ENCODE data around the gene ADI1. TPM values are rescaled to one million over a fixed set of nuclear protein-coding genes. Genes with fewer than 3 reads are reported as not detected.
A peak's percentile ranks its signal among the peaks of the same experiment; 100 is the strongest.

The ADI1 gene
- total and polyA plus RNA-seq, 7 experiments from 2014 or later, result 26.4 to 73.3 (median 39.6) TPM

DNA sequence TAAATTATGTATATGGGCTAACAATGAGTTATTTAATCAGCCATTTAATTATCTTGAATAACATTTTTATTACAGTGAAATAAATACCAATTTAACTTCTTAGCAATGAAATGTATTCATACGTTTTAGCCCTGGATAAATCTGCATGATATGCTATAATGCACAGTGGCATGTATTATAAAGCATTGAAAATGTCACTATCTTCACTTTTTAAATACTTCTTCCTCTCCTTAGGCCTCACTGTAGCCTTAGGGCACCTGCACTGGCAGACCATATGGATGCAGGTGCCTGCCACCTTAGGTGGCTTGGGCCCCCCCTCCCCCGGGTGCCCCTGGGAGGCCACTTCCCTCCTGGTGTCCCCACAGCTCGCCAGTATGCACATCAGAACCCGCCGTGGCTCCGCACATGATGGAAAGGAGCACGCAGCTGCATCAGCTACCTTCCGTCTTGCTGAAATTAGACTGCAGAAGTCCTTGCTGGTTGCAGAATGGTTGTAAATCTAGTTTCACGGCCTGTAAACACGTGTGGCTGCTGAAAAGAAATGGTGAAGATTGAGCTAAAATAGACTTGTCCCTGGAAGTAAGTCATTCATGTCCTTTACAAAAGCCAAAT is 56.7 kb downstream of the ADI1 start:
- Mint-ChIP-seq H3K9me3 (no peaks in the 10 kb centered on the region), H3K4me3 (peak overlapping the region in 2 of 10 donors; percentile 69 to 75), H3K4me1 (peaks cover 4 to 25% (median 14%) of the 10 kb centered on the region in 7 donors), H3K27me3 (no peaks in the 10 kb centered on the region), H3K27ac (peak overlapping the region in 2 of 9 donors; percentile 41 to 82), H3K36me3 (peaks cover 0 to 37% (median 7%) of the 10 kb centered on the region in 5 donors)
- no peak overlapping the region for H3K4me3 ChIP-seq (ENCODE audit: low read length)
- ChIA-PET POLR2A (interaction anchor here (0.9 kb wide), 1 partner anchor 112 kb away, joined by 3 read pairs; no protein-coding TSS in a partner anchor), CTCF (interaction anchor here (1.7 to 3.6 kb wide), 3 partner anchors 11 to 189 kb away, joined by 5 to 13 read pairs (median 7); no protein-coding TSS in a partner anchor)
- intact Hi-C loops (cut with micrococcal nuclease), result loop anchor here (1.0 to 2.0 kb wide), 5 partner anchors 38 to 189 kb away; partner anchors contain the start of gene ADI1 (in 1 of the 2)
- no peak for ATAC-seq
- peaks cover 0 to 5% of the 10 kb centered on the region in 2 donors for H3K4me1 ChIP-seq (ENCODE audit: control insufficient read depth in 2 of 2, insufficient read depth in 2 of 2, low read length in 2 of 2)
- H3K36me3 ChIP-seq (ENCODE audit: control insufficient read depth in 2 of 3, insufficient read depth in 3 of 3, low read length in 3 of 3), result peaks cover 0 to 82% (median 7%) of the 10 kb centered on the region in 3 experiments
- DNase-seq, result no peak
- no peaks in the 10 kb centered on the region for H3K9me3 ChIP-seq (ENCODE audit: control insufficient read depth in 2 of 3, low read length in 3 of 3)
- H3K27ac ChIP-seq (ENCODE audit: low read depth, low read length), result no peak overlapping the region
- H3K27me3 ChIP-seq (ENCODE audit: control insufficient read depth in 2 of 2, insufficient read depth in 2 of 2, low read length in 2 of 2), result no peaks in the 10 kb centered on the region

DNA sequence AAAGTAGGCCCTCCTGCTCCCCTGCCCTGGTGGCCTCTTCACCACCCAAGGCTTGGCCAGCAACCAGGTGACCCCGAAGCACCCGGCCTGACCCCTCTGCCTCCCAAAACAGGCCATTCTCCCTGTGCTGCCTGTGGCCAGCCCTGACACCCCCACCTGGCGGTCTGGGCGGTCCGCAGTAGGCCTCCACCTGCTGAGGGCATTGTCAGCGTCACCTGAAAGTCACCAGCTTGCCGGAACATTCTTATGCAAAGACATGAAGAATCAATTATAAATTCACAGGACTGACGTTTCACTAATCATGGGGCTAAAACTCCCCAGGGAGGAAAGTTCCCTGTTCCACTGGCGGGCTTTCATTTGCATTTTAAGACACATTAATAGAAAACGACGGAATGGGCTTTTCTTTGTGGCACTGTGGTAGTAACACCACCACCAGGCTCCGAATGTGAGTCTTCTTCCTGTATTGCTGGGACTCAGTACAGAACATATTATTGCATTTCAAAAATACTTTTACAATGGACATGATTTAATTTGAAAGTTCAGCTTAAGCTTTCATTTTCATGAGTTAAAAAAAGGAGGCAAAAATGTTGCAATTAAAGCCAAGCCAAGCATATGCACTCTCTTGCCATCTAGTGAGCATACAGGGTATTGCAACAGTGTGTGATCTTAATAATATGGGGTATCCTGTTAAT is 57.4 kb downstream of the ADI1 start:
- ATAC-seq, result peak; percentile 80
- Histone ChIP-seq H3K9me3 (ENCODE audit: control insufficient read depth in 2 of 3, low read length in 3 of 3) (no peaks in the 10 kb centered on the region), H3K27me3 (ENCODE audit: control insufficient read depth in 2 of 2, insufficient read depth in 2 of 2, low read length in 2 of 2) (no peaks in the 10 kb centered on the region), H3K4me3 (ENCODE audit: low read length) (no peak overlapping the region), H3K27ac (ENCODE audit: low read depth, low read length) (peak overlapping the region; percentile 49), H3K4me1 (ENCODE audit: control insufficient read depth in 2 of 2, insufficient read depth in 2 of 2, low read length in 2 of 2) (peaks cover 0 to 5% of the 10 kb centered on the region in 2 donors), H3K36me3 (ENCODE audit: control insufficient read depth in 2 of 3, insufficient read depth in 3 of 3, low read length in 3 of 3) (peaks cover 0 to 78% (median under 1%) of the 10 kb centered on the region in 3 experiments)
- peaks cover 4 to 25% (median 14%) of the 10 kb centered on the region in 7 donors for H3K4me1 Mint-ChIP-seq
- peak overlapping the region in 7 of 10 donors; percentile 39 to 75 (median 51) for H3K4me3 Mint-ChIP-seq
- H3K9me3 Mint-ChIP-seq, result no peaks in the 10 kb centered on the region
- ChIA-PET POLR2A (interaction anchor here (0.9 kb wide), 1 partner anchor 112 kb away, joined by 3 read pairs; no protein-coding TSS in a partner anchor), CTCF (interaction anchor here (0.6 to 3.6 kb wide), 3 partner anchors 39 to 190 kb away, joined by 3 to 13 read pairs (median 5); no protein-coding TSS in a partner anchor)
- H3K27me3 Mint-ChIP-seq, result no peaks in the 10 kb centered on the region
- intact Hi-C loops (cut with micrococcal nuclease), result loop anchor here (1.0 to 2.0 kb wide), 5 partner anchors 37 to 189 kb away; partner anchors contain the start of gene ADI1 (in 1 of the 2)
- DNase-seq, result peak in 6 of 9 donors; percentile 27 to 64 (median 52)
- H3K27ac Mint-ChIP-seq, result peak overlapping the region in 8 of 9 donors; percentile 38 to 89 (median 77)
- peaks cover 1 to 34% (median 5%) of the 10 kb centered on the region in 5 donors for H3K36me3 Mint-ChIP-seq

DNA sequence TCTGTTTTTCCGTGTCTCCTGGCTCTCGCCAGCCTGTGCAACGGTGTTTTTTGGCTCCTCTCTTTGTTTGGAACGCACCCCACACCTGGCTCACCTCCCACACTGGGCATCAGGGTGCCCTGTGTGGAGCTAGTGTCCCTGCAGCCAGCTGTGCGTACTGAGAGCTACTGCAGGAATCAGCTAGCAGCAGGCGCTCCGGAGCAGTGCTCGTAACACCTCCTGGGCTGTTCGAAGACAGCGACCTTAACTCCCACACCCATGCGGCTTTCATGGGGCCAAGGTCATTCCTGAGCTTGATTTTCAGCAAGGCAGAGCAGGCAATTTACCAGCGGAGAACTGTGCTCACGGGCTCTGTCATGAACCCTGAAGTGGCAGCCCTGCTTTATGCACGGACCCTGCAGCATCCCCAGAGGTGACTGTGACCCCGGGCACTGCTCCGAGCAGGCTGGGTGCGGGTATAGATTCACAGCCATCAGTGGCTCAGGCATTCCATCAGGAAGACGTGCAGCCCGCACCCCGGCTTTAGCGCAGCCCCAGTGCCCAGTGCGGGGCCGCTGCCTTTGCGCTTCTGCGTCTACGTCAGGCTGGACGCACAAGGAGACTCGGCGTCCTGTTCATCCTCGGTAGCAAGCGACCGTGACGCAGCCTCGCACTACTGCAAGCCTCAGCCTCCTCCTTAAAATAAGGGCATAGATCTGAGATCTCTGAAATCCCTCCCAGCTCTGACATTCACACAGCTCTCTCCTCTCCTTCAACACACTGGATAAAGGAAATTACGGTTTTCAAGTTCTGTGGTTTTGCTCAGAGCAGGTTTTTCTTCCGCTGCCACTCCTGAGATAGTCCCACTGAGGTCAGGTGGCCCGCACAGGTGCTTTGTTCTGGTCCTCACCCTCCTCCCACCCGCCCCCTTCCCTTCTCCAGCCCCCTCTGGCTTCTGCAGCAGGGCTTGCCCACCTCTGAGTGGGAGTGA is 58.2 kb downstream of the ADI1 start:
- Histone ChIP-seq H3K4me3 (ENCODE audit: low read length) (no peak overlapping the region), H3K27me3 (ENCODE audit: control insufficient read depth in 2 of 2, insufficient read depth in 2 of 2, low read length in 2 of 2) (no peaks in the 10 kb centered on the region), H3K36me3 (ENCODE audit: control insufficient read depth in 2 of 3, insufficient read depth in 3 of 3, low read length in 3 of 3) (peaks cover 0 to 78% (median 0%) of the 10 kb centered on the region in 3 experiments), H3K4me1 (ENCODE audit: control insufficient read depth in 2 of 2, insufficient read depth in 2 of 2, low read length in 2 of 2) (peaks cover 0 to 5% of the 10 kb centered on the region in 2 donors), H3K9me3 (ENCODE audit: control insufficient read depth in 2 of 3, low read length in 3 of 3) (no peaks in the 10 kb centered on the region), H3K27ac (ENCODE audit: low read depth, low read length) (peak overlapping the region; percentile 49)
- H3K4me1 Mint-ChIP-seq, result peaks cover 4 to 25% (median 14%) of the 10 kb centered on the region in 7 donors
- ChIA-PET CTCF (interaction anchor here (1.2 to 3.6 kb wide), 3 partner anchors 38 to 191 kb away, joined by 3 to 13 read pairs (median 5); no protein-coding TSS in a partner anchor), POLR2A (interaction anchor here (0.9 kb wide), 1 partner anchor 113 kb away, joined by 3 read pairs; no protein-coding TSS in a partner anchor)
- H3K36me3 Mint-ChIP-seq, result peaks cover 5 to 34% (median 5%) of the 10 kb centered on the region in 5 donors
- H3K4me3 Mint-ChIP-seq, result peak overlapping the region in 8 of 10 donors; percentile 12 to 75 (median 44)
- no peaks in the 10 kb centered on the region for H3K27me3 Mint-ChIP-seq
- no peak for ATAC-seq
- peak overlapping the region in 8 of 9 donors; percentile 8 to 82 (median 53) for H3K27ac Mint-ChIP-seq
- H3K9me3 Mint-ChIP-seq, result no peaks in the 10 kb centered on the region
- intact Hi-C loops (cut with micrococcal nuclease), result no loop called here
- peak in 1 of 9 donors; percentile 17 for DNase-seq

DNA sequence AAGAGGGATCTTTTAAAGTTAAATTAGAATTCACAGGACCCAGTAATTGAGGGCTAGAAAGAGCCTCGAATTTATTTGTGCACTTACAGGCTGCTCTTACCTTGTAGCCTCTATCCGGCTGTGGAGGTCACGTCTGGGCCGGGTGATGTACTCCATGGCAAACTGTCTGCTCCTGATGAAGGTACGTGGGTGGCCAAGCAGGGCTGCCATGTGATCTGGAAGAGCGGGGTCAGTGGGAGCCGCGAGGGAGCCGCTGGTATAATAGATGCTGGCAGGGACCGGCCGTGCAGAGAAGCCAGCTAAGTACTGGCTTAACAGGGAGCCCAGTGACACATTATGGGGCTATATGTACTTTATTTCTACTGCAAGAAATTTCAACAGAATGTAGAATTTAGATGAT is 59.2 kb downstream of the ADI1 start:
- Histone ChIP-seq H3K27me3 (ENCODE audit: control insufficient read depth in 2 of 2, insufficient read depth in 2 of 2, low read length in 2 of 2) (no peaks in the 10 kb centered on the region), H3K4me1 (ENCODE audit: control insufficient read depth in 2 of 2, insufficient read depth in 2 of 2, low read length in 2 of 2) (peaks cover 0 to 5% of the 10 kb centered on the region in 2 donors), H3K4me3 (ENCODE audit: low read length) (no peak overlapping the region), H3K36me3 (ENCODE audit: control insufficient read depth in 2 of 3, insufficient read depth in 3 of 3, low read length in 3 of 3) (peaks cover 0 to 68% (median 0%) of the 10 kb centered on the region in 3 experiments), H3K9me3 (ENCODE audit: control insufficient read depth in 2 of 3, low read length in 3 of 3) (no peaks in the 10 kb centered on the region), H3K27ac (ENCODE audit: low read depth, low read length) (no peak overlapping the region)
- Mint-ChIP-seq H3K27me3 (no peaks in the 10 kb centered on the region), H3K4me3 (no peak overlapping the region), H3K9me3 (no peaks in the 10 kb centered on the region), H3K36me3 (peaks cover 6 to 36% (median 12%) of the 10 kb centered on the region in 5 donors), H3K27ac (peak overlapping the region in 2 of 9 donors; percentile 48 to 82), H3K4me1 (peaks cover 4 to 25% (median 14%) of the 10 kb centered on the region in 7 donors)
- ChIA-PET CTCF (interaction anchor here (1.2 kb wide), 1 partner anchor 192 kb away, joined by 3 read pairs; no protein-coding TSS in a partner anchor), POLR2A (no interaction called here)
- ATAC-seq (no peak), DNase-seq (peak in 1 of 9 donors; percentile 4)
- intact Hi-C loops (cut with micrococcal nuclease), result no loop called here

GRCh38 chr2:3459185-3460015 is 59.9 kb downstream of the ADI1 start:
- Mint-ChIP-seq H3K4me1 (peaks cover 4 to 25% (median 14%) of the 10 kb centered on the region in 7 donors), H3K27me3 (no peaks in the 10 kb centered on the region), H3K36me3 (peaks cover 3 to 28% (median 12%) of the 10 kb centered on the region in 5 donors), H3K27ac (peak overlapping the region in 2 of 9 donors; percentile 41 to 48), H3K4me3 (no peak overlapping the region), H3K9me3 (no peaks in the 10 kb centered on the region)
- H3K27me3 ChIP-seq (ENCODE audit: control insufficient read depth in 2 of 2, insufficient read depth in 2 of 2, low read length in 2 of 2), result no peaks in the 10 kb centered on the region
- H3K4me1 ChIP-seq (ENCODE audit: control insufficient read depth in 2 of 2, insufficient read depth in 2 of 2, low read length in 2 of 2), result peaks cover 0 to 5% of the 10 kb centered on the region in 2 donors
- peak in 1 of 9 donors; percentile 13 for DNase-seq
- H3K9me3 ChIP-seq (ENCODE audit: control insufficient read depth in 2 of 3, low read length in 3 of 3), result no peaks in the 10 kb centered on the region
- no peak overlapping the region for H3K27ac ChIP-seq (ENCODE audit: low read depth, low read length)
- peaks cover 0 to 67% (median 0%) of the 10 kb centered on the region in 3 experiments for H3K36me3 ChIP-seq (ENCODE audit: control insufficient read depth in 2 of 3, insufficient read depth in 3 of 3, low read length in 3 of 3)
- no peak overlapping the region for H3K4me3 ChIP-seq (ENCODE audit: low read length)
- ChIA-PET POLR2A (no interaction called here), CTCF (interaction anchor here (1.2 kb wide), 1 partner anchor 193 kb away, joined by 3 read pairs; no protein-coding TSS in a partner anchor)
- ATAC-seq, result no peak
- intact Hi-C loops (cut with micrococcal nuclease), result no loop called here

Data from naive thymus-derived CD4-positive, alpha-beta T cell (primary cell).